Measurements from ENCODE around the gene ARL1. TPM values are rescaled to one million over a fixed set of nuclear protein-coding genes. Genes with fewer than 3 reads are reported as not detected.
A peak's percentile ranks its signal among the peaks of the same experiment; 100 is the strongest.
"Not testable (repeated sequence)": the region's sequence is repeated elsewhere in the genome, so short reads cannot be mapped to it uniquely, and the experiment has no call there.

The ARL1 gene
- total RNA-seq, 1 donor from 2014 or later = 77.5 TPM

DNA sequence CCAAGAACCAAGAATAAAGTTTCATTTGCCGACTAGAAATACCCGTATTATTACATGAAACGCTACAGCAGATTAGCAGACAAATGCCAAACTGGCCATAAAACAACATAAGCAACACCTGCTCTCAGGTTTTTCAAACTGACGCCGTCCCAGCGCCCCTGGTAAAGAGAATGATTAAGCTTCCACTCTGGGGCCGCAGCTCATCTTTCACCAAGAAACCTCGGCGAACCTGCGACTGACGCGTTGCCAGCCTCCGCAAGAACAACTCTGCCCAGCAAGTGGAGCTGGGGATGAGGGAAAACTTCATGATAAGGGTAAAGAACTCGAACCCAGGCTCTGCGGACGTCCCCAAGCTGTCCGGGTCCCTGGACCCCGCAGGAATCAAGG lies 530 bp downstream of the ARL1 start:
- Histone ChIP-seq H3K4me3 (peak overlapping the region; percentile 85), H3K36me3 (peaks cover 12% of the 10 kb centered on the region), H3K27me3 (ENCODE audit: low read depth) (no peaks in the 10 kb centered on the region), H3K4me1 (peaks cover 18% of the 10 kb centered on the region), H3K27ac (peak overlapping the region; percentile 97), H3K9me3 (no peaks in the 10 kb centered on the region)
- DNase-seq = peak; percentile 56
- ATAC-seq = peak in 1 of 2 donors; percentile 13
- intact Hi-C loops (cut with DNase I) = no loop called here
- no peak for TF ChIP-seq CTCF (IDR thresholded peaks at IDR 0.05)

DNA sequence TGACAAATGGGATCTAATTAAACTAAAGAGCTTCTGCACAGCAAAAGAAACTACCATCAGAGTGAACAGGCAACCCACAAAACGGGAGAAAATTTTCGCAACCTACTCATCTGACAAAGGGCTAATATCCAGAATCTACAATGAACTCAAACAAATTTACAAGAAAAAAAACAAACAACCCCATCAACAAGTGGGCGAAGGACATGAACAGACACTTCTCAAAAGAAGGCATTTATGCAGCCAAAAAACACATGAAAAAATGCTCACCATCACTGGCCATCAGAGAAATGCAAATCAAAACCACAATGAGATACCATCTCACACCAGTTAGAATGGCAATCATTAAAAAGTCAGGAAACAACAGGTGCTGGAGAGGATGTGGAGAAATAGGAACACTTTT lies 16.4 kb downstream of the ARL1 start:
- intact Hi-C loops (cut with DNase I); H3K4me1 ChIP-seq; H3K27ac ChIP-seq; H3K27me3 ChIP-seq (ENCODE audit: low read depth); H3K4me3 ChIP-seq; H3K9me3 ChIP-seq; ATAC-seq; DNase-seq: not testable (repeated sequence)
- H3K36me3 ChIP-seq = peaks cover 63% of the 10 kb centered on the region

- Histone ChIP-seq H3K27ac (no peak overlapping the region), H3K4me1 (no peaks in the 10 kb centered on the region), H3K9me3 (no peaks in the 10 kb centered on the region), H3K36me3 (peaks cover 100% of the 10 kb centered on the region), H3K4me3 (no peak overlapping the region), H3K27me3 (ENCODE audit: low read depth) (no peaks in the 10 kb centered on the region)
- DNase-seq = no peak
- ATAC-seq = no peak
- TF ChIP-seq CTCF (IDR thresholded peaks at IDR 0.05) = no peak
- intact Hi-C loops (cut with DNase I) = no loop called here
These were observed 28.4 kb downstream of the ARL1 start for GRCh38 chr12:101379149-101379548.

GRCh38 chr12:101375573-101375972 lies 32.0 kb downstream of the ARL1 start:
- intact Hi-C loops (cut with DNase I) = no loop called here
- no peak for ATAC-seq
- Histone ChIP-seq H3K9me3 (no peaks in the 10 kb centered on the region), H3K36me3 (peaks cover 97% of the 10 kb centered on the region), H3K27me3 (ENCODE audit: low read depth) (no peaks in the 10 kb centered on the region), H3K27ac (no peak overlapping the region), H3K4me1 (no peaks in the 10 kb centered on the region), H3K4me3 (no peak overlapping the region)
- DNase-seq = no peak
- TF ChIP-seq CTCF (IDR thresholded peaks at IDR 0.05) = no peak

DNA sequence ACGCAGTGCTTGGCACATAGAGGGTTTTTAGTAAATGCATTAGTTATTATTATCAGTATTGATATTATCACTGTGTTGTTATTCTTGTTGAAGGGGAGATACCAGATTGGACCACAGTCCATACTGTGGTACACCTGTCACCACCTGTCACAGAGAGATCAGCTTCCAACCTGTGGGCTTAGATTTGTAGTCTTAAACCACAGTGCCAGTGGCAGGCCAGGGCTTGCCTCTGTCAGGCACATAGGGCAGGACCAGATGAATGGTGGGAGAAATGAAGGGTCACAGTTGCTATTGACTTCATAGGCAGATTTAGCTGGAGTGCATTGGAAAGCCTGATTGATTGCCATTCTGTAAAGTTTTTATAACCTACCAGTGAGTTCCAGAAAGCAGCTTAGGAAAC lies 35.1 kb downstream of the ARL1 start:
- no peak overlapping the region for H3K4me3 ChIP-seq
- intact Hi-C loops (cut with DNase I) = no loop called here
- no peak for TF ChIP-seq CTCF (IDR thresholded peaks at IDR 0.05)
- H3K4me1 ChIP-seq = no peaks in the 10 kb centered on the region
- H3K27me3 ChIP-seq (ENCODE audit: low read depth) = no peaks in the 10 kb centered on the region
- DNase-seq = no peak
- H3K9me3 ChIP-seq = no peaks in the 10 kb centered on the region
- no peak for ATAC-seq
- no peak overlapping the region for H3K27ac ChIP-seq
- H3K36me3 ChIP-seq = peaks cover 97% of the 10 kb centered on the region

DNA sequence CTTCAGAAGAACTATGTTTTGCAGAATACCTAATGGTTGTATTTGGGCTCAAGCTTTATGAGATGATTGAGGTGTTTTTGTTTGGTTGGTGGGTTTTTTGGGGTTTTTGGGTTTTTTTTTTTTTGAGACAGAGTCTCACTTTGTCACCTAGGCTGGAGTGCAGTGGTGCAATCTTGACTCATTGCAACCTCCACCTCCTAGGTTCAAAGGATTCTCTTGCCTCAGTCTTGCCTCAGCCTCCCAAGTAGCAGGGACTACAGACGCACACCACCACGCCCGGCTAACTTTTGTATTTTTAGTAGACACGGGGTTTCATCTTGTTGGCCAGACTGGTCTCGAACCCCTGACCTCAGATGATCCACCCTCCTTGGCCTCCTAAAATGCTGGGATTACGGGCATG lies 39.6 kb downstream of the ARL1 start:
- no peak overlapping the region for H3K27ac ChIP-seq
- H3K36me3 ChIP-seq = peaks cover 97% of the 10 kb centered on the region
- no peaks in the 10 kb centered on the region for H3K4me1 ChIP-seq
- DNase-seq = no peak
- intact Hi-C loops (cut with DNase I) = no loop called here
- H3K4me3 ChIP-seq = no peak overlapping the region
- no peak for TF ChIP-seq CTCF (IDR thresholded peaks at IDR 0.05)
- H3K27me3 ChIP-seq (ENCODE audit: low read depth) = no peaks in the 10 kb centered on the region
- ATAC-seq = no peak
- H3K9me3 ChIP-seq = no peaks in the 10 kb centered on the region
